GM23248 (cell line): ENCODE data around the gene RAP2B. TPM values are rescaled to one million over a fixed set of nuclear protein-coding genes. Genes with fewer than 3 reads are reported as not detected.
"Not testable (repeated sequence)": the region's sequence is repeated elsewhere in the genome, so short reads cannot be mapped to it uniquely, and the experiment has no call there.

Experiments used
- DNase-seq: peaks from one replicate; pipeline ENCODE4 v3.0.0-alpha.2; 2015
- H2AFZ ChIP-seq: fragments of 200-600 bp; sonication (generic); 2 replicates; pipeline ENCODE4 v1.6.1; 2016; ENCODE audit warnings: antibody characterized with exemption
- H3F3A ChIP-seq: fragments of 200-600 bp; sonication (generic); 2 replicates; pipeline ENCODE4 v1.6.1; 2016; ENCODE audit warnings: mild to moderate bottlenecking, antibody characterized with exemption, mixed run types; ENCODE audit not compliant: insufficient read depth
- H3K27ac ChIP-seq: fragments of 200-600 bp; sonication (generic); 2 replicates; pipeline ENCODE4 v1.5.1; 2016; ENCODE audit warnings: mild to moderate bottlenecking
- H3K27me3 ChIP-seq: fragments of 200-600 bp; sonication (generic); replicated peaks from 2 replicates; pipeline ENCODE4 v1.6.1; 2016; ENCODE audit warnings: mild to moderate bottlenecking; ENCODE audit not compliant: insufficient read depth
- H3K36me3 ChIP-seq: fragments of 200-600 bp; sonication (generic); 2 replicates; pipeline ENCODE4 v1.6.1; 2016; ENCODE audit warnings: low read depth, mild to moderate bottlenecking
- H3K4me1 ChIP-seq: fragments of 200-600 bp; sonication (generic); 2 replicates; pipeline ENCODE4 v1.6.1; 2016; ENCODE audit warnings: mild to moderate bottlenecking; ENCODE audit not compliant: insufficient read depth
- H3K4me2 ChIP-seq: fragments of 200-600 bp; sonication (generic); one replicate; pipeline ENCODE4 v1.6.1; 2016; ENCODE audit warnings: mild to moderate bottlenecking; ENCODE audit not compliant: unreplicated experiment
- H3K4me3 ChIP-seq: fragments of 200-600 bp; sonication (generic); 2 replicates; pipeline ENCODE4 v1.5.1; 2016; ENCODE audit warnings: mild to moderate bottlenecking
- H3K79me2 ChIP-seq: fragments of 200-600 bp; sonication (generic); 2 replicates; pipeline ENCODE4 v1.6.1; 2016; ENCODE audit warnings: mild to moderate bottlenecking; ENCODE audit not compliant: insufficient read depth
- H3K9ac ChIP-seq: fragments of 200-600 bp; sonication (generic); 2 replicates; pipeline ENCODE4 v1.6.1; 2016; ENCODE audit warnings: mild to moderate bottlenecking
- H3K9me2 ChIP-seq: fragments of 200-600 bp; sonication (generic); 2 replicates; pipeline ENCODE4 v1.6.1; 2016; ENCODE audit warnings: mixed run types, mild to moderate bottlenecking, moderate library complexity; ENCODE audit not compliant: insufficient read depth
- H3K9me3 ChIP-seq: fragments of 200-600 bp; sonication (generic); one replicate; pipeline ENCODE4 v1.6.1; 2017; ENCODE audit warnings: low read depth
- H4K20me1 ChIP-seq: fragments of 200-600 bp; sonication (generic); 2 replicates; pipeline ENCODE4 v1.6.0; 2016; ENCODE audit not compliant: insufficient read depth
- EZH2 ChIP-seq: fragments of 200-600 bp; sonication (generic); IDR thresholded peaks from 2 replicates; pipeline ENCODE4 v1.6.1; 2018; ENCODE audit warnings: antibody characterized with exemption, mild to moderate bottlenecking; ENCODE audit not compliant: insufficient read depth, poor library complexity, severe bottlenecking
- EZH2phosphoT487 ChIP-seq: fragments of 200-600 bp; sonication (generic); IDR thresholded peaks from 2 replicates; pipeline ENCODE4 v1.6.1; 2018; ENCODE audit warnings: antibody characterized with exemption, moderate library complexity, mild to moderate bottlenecking, low read depth; ENCODE audit not compliant: insufficient read depth
- WGBS, 2 experiments: methylation state at CpG; one replicate each; pipeline ENCODE4 v1.1.6; 2015 to 2017; ENCODE audit warnings: low lambda C conversion rate in 2 of 2, low coverage in 1 of 2; ENCODE audit errors: missing lambda C conversion rate in 2 of 2; 5-methylcytosine and 5-hydroxymethylcytosine counted together
- in situ Hi-C: fragments of 300-500 bp; cut with MboI; formaldehyde crosslinking; loops from 2 replicates; pipeline ENCODE4 v1.15.0; 2020
- polyA plus RNA-seq: library from polyadenylated mRNA; unstranded; fragments of >200 nt; fragmentation: Nextera tagmentation; extraction: Ambion mirVana; gene quantifications from 2 replicates; pipeline ENCODE4 v1.2.1, GENCODE V29; 2016
- total RNA-seq: library from RNA; depleted of rRNA; stranded (reverse); fragments of >200 nt; shearing (Covaris generic); gene quantifications from 2 replicates; pipeline ENCODE4 v1.2.3, GENCODE V29; 2014; rRNA removed

RAP2B gene
- total RNA-seq (10.9 and 12.9 TPM in 2 replicates), polyA plus RNA-seq (13.1 and 13.2 TPM in 2 replicates)

DNA sequence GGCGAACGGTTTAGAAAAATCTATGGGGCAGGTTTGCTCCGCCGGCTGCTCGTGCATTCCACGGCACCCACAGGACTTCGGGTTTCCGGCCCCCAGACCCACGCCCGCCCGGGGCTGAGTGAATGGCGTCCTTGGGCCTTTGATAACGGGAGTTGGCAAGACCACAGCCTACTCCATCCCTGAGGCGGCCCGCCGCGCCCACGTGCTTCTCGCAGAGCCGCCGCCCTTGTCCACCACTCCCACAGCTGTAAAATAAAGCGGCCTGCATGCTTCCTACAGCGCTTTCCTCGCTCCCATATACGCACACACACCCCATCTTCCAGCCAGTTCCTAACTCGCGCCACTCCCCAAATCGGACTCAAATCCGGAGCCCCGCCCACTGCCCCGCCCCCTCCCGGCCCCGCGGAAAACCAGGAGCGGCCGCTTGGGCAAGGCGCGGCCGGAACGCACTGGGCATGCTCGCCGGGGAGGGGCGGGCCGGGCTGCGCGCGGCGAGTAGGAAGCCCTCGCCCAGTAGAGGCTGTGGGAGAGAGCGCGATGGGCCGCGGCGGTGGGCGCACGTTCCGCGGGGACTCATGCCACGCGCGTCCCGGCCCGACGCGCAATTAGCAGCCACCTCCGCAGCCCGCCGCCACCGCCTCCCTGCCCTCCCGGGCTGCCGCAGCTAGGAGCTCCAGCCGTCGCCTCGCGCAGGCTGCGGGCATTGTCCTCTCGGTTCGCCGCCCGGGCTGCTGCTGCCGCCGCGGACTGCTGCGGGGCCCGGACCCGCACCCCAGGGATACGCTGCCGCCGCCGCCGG lies at the start of gene RAP2B:
RAP2B (plus strand) TSS at position 513 of the 799 bp plus-strand sequence. CDS start 468 bp downstream, outside the sequence.
- H4K20me1 ChIP-seq: peaks cover 8% of the 10 kb centered on the region; the same call in 1 of the 2 replicates
- H2AFZ ChIP-seq: peak within 1 kb of the TSS; percentile 95
- H3K9ac ChIP-seq: peak within 1 kb of the TSS; percentile 87
- H3K4me2 ChIP-seq: peak within 1 kb of the TSS; percentile 95
- no peaks in the 10 kb centered on the region for H3K9me3 ChIP-seq
- peak within 1 kb of the TSS; percentile 97 for H3K4me3 ChIP-seq
- H3K9me2 ChIP-seq: no peaks in the 10 kb centered on the region
- H3K27ac ChIP-seq: peak within 1 kb of the TSS; percentile 91
- in situ Hi-C loops: loop anchor here (10.0 to 25.0 kb wide), 4 partner anchors 117 to 600 kb away; no protein-coding TSS in a partner anchor
- no peaks in the 10 kb centered on the region for H3K36me3 ChIP-seq
- H3K79me2 ChIP-seq: peaks cover 48% of the 10 kb centered on the region
- peak; percentile 98 for DNase-seq
- no peaks in the 10 kb centered on the region for H3K27me3 ChIP-seq
- no peak for TF ChIP-seq EZH2phosphoT487
- H3K4me1 ChIP-seq: peaks cover 29% of the 10 kb centered on the region
- H3F3A ChIP-seq: peaks cover 12% of the 10 kb centered on the region; the same call in 1 of the 2 replicates
- 1% methylated on average over 53 to 73 of the region's 91 CpGs for WGBS, 2 experiments

DNA sequence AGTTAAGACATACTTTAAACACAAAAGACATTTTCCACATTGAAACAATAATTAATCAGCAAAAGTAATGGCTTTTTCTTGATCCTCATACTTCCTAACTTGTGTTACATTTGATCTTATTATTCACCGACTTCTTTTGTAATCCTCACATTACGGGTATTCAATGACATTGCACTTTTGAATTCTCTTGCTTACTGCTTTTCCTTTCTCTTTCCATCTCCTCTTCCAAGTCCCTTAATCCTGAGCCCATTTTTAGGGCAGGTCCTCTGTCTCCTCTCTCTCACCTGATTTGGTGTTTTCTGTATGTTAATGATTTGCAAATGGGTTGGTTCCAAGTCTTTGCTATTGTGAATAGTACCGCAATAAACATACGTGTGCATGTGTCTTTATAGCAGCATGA lies 48.5 kb upstream of the RAP2B start:
- Histone ChIP-seq H3K9ac (no peak overlapping the region), H4K20me1 (no peaks in the 10 kb centered on the region), H3K79me2 (no peaks in the 10 kb centered on the region), H3K27ac (no peak overlapping the region), H3K36me3 (no peaks in the 10 kb centered on the region), H3K4me1 (peaks cover 8% of the 10 kb centered on the region), H3K4me3 (no peak overlapping the region), H3F3A (no peaks in the 10 kb centered on the region), H2AFZ (no peak overlapping the region), H3K27me3 (no peaks in the 10 kb centered on the region), H3K9me3 (no peaks in the 10 kb centered on the region), H3K4me2 (no peak overlapping the region), H3K9me2 (no peaks in the 10 kb centered on the region)
- DNase-seq: no peak
- WGBS, 2 experiments: 91 to 94% methylated on average over 4 of the region's 4 CpGs
- TF ChIP-seq EZH2: no peak
- TF ChIP-seq EZH2phosphoT487: no peak
- in situ Hi-C loops: no loop called here

DNA sequence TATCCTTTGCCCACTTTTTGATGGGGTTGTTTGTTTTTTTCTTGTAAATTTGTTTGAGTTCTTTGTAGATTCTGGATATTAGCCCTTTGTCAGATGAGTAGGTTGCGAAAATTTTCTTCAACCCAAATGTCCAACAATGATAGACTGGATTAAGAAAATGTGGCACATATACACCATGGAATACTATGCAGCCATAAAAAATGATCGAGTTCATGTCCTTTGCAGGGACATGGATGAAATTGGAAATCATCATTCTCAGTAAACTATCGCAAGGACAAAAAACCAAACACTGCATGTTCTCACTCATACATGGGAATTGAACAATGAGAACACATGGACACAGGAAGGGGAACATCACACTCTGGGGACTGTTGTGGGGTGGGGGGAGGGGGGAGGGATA lies 47.8 kb upstream of the RAP2B start:
- in situ Hi-C loops, H3K4me3 ChIP-seq, H3F3A ChIP-seq, H2AFZ ChIP-seq, H3K27ac ChIP-seq, H3K4me1 ChIP-seq, H4K20me1 ChIP-seq, H3K4me2 ChIP-seq, H3K36me3 ChIP-seq, H3K9me2 ChIP-seq, H3K79me2 ChIP-seq, H3K9ac ChIP-seq, H3K9me3 ChIP-seq, DNase-seq, H3K27me3 ChIP-seq: not testable (repeated sequence)
- 80 to 88% methylated on average over 3 of the region's 3 CpGs for WGBS, 2 experiments

DNA sequence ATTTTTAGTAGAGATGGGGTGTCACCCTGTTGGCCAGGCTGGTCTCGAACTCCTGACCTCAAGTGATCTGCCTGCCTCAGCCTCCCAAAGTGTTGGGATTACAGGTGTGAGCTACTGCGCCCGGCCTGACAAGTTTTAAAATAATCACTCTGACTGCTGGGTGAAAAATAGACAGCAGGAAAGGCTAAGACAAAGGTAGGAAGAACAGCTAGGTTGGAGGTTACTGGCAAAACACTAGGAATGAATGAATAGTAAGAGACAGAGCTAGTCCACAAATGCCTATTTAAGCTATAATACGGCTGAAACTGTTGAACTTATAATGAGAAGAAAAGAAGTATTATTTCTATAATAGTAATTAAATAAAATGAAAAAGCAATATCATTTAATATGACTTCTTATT lies 46.7 kb upstream of the RAP2B start:
- Histone ChIP-seq H3K9ac (no peak overlapping the region), H3K27me3 (no peaks in the 10 kb centered on the region), H3K79me2 (no peaks in the 10 kb centered on the region), H3K9me3 (no peaks in the 10 kb centered on the region), H3K4me2 (no peak overlapping the region), H3K27ac (no peak overlapping the region), H3K9me2 (no peaks in the 10 kb centered on the region), H4K20me1 (no peaks in the 10 kb centered on the region), H3K4me1 (peaks cover 8% of the 10 kb centered on the region), H2AFZ (no peak overlapping the region), H3K4me3 (no peak overlapping the region), H3F3A (no peaks in the 10 kb centered on the region), H3K36me3 (no peaks in the 10 kb centered on the region)
- DNase-seq: no peak
- in situ Hi-C loops: no loop called here
- WGBS, 2 experiments: 90 to 98% methylated on average over 4 of the region's 4 CpGs
- TF ChIP-seq EZH2: no peak
- TF ChIP-seq EZH2phosphoT487: no peak
